Activated CD4-positive, alpha-beta T cell treated with anti-CD3 and anti-CD28 coated beads, Interleukin-10, Interleukin-2, amounts not matched to agents 100 ng/mL and 50 ng/mL, durations not matched to agents 16 hours and 8 hours (primary cell): Measurements from ENCODE around the gene KANSL1L.

Experiments used
- DNase-seq: peaks from one replicate; pipeline ENCODE4 v3.0.0-alpha.2; 2020

The KANSL1L gene

DNA sequence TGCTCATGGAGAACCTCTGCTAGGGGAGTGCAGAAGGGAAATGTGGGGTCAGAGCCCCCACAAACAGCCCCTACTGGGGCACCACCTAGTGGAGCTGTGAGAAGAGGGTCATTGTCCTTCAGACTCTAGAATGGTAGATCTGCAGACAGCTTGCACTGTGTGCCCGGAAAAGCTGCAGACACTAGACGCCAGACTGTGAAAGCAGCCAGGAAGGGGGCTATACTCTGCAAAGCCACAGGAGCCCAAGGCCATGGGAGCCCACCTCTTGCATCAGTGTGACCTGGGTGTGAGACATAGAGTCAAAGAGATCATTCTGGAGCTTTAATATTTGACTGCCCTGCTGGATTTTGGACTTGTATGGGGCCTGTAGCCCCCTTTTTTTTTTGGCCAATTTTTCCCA lies 107.9 kb downstream of the KANSL1L start:
- no peak for DNase-seq

DNA sequence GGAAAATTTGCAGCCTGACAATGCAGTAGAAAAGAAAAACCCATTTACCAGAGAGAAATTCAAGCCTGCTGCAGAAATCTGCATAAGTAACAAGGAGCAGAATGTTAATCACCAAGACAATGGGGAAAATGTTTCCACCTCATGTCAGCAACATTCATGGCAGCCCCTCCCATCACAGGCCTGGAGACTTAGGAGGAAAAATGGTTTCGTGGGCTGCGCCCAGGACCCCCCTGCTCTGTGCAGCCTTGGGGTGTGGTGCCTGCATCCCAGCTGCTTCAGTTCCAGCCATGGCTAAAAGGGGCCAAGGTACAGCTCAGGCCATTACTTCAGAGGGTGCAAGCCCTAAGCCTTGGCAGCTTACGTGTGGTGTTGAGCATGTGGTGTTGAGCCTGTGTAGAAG lies 115.4 kb downstream of the KANSL1L start:
- no peak for DNase-seq

DNA sequence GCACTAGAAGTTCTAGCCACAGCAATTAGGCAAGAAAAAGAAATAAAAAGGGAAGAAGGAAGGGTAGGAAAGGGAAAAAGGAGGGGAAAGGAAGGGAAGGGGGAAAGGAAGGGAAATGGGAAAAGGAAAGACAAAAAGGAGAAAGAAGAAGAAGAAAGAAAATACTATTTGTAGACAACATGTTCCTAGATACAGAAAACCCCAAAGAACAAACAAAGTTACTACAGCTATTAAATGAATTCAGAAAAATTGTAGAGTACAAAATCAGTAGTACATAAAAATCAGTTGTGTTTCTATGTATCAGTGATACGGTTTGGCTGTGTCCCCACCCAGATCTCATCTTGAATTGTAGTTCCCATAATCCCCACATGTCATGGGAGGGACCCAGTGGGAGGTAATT lies 116.5 kb downstream of the KANSL1L start:
- no peak for DNase-seq

DNA sequence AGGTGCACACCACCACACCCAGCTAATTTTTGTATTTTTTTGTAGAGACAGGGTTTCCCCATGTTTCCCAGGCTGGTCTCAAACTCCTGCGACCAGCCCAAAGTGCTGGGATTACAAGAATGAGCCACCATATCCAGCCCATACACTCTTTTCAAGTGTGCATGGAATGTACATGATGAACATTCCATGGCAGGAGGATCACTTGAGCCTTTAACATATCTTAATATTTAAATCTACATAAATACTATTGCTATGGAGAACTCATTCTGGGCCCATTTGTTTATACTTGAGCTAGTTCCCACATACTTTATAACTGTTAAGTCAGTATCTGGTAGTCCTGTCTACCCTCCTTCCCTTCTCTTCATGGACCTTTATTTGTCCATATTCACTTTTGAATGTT lies 120.3 kb downstream of the KANSL1L start:
- no peak for DNase-seq

DNA sequence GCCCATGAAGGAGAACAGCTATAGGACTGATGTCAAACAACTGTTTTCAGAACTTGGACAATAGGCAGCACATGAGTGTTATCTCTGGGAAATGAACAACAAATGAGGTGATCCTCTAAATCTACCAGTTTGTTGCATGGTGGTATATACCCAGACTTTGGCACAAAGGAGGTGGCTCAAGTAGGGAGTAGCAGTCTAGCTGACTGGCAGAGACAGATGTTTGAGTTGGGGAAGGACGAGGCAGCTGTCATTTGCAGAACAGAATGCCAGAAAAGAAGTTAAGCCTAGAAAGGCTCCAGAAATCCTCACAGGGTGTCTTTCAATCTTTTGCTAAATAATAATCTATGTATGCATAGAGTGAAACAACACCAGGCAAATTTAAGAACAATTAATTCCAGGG lies 121.4 kb downstream of the KANSL1L start:
- DNase-seq: no peak

DNA sequence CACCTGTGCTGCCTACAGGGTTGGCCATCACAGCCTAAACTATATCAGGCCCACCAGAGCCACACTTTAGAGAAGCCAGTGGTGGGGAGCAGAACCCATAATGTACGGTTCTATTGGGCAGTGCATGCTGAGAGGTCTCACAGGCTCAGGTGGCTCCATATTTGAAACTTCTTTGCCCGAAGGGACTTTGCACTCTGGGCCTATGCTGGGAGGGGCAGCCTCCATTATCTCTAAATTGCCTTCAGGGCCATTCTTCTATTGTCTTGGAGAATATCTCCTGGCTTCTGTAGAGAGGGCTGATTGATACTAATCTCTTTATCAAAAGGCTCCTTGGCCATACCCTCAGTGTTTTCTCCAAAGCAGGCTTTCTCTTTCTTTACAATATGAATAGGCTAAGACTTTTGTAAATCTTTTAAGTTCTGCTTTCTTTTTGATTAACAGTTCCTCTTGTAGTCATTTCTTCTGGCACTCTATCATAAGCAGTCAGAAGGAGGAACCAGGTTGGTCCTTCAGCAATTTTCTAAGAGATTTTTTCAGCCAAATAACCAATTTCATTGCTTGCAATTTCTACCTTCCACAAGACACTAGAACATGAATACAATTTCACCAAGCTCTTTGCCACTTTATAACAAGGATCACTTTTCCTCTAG lies 124.2 kb downstream of the KANSL1L start:
- no peak for DNase-seq

DNA sequence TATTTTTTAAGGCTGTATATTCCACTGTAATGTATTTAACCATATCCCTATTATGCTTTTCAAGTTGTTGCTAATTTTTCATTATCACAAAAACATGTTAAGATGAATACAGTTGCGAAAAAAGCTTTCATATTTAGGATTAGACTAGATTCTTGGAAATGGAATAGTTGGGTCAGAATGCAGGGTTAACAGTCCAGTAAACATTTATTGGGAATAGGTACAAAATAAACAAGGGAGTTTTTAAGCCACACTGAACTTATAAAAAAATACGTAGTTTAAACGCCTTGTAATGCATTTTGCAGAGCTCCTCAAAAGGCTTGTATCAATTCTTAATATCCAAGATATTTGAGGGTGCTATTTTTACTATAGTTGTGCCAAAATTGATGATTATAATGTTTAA lies 133.1 kb downstream of the KANSL1L start:
- no peak for DNase-seq

DNA sequence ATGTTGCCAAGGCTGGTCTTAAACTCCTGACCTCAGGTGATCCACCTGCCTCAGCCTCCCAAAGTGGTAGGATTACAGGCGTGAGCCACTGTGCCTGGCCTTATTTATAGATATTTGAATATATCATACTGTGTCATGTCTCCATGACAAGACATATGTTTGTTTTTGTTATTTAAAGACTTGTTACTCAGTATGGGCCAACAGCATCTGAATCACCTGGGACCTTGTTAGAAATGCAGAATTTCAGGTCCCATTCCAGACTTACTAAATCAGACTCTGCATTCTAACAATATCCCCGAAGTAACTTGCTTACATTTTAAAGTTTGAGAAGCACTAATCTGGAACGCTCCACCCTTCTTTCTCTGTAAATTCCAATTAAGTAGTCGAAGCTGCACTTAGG lies 135.5 kb downstream of the KANSL1L start:
- no peak for DNase-seq

DNA sequence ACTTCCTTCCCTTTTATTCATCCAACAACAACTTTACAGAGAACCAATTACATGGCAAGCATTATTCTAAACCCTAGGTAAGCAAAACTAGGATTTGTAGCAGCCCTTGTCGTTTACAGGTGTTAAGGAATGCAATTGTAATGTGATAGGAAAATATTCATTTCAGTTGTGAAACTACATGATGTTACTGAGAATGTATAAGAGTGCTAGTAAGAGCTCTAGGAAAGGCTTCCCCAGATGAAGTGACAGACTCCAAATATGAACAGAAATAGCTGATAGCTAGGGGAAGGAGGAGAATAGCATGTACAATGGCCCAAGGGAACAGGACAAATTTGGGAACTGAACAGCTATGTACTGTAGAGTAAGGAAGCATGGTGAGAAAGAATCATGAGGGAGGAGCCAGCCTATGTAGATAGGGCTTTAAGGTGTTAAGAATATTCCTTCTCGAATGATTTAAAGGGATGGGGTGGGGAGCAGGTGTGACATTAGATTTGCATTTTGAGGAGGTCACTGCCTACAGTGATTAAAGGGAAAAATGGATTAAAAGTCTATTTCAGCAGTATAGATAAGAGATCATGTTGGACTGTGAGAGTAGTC lies 137.0 kb downstream of the KANSL1L start:
- DNase-seq: no peak

DNA sequence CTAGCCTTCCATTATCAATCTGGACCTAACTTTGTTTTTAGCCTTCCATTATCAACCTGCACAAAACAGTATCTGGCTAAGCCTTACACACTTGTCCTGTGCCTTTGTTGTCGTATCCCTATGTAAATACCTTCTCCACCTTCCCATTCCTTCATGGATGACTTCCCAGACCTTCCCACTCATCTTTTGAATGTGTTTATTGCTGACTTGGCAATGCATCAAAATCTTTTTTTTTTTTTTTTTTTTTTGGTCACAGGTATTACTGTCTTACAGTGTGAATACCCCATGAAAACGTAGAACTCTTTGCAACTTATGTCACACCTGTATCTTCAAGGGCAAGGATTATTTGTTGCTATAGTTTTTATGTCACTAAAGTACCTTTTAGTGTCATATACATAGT lies 143.0 kb downstream of the KANSL1L start:
- DNase-seq: no peak

DNA sequence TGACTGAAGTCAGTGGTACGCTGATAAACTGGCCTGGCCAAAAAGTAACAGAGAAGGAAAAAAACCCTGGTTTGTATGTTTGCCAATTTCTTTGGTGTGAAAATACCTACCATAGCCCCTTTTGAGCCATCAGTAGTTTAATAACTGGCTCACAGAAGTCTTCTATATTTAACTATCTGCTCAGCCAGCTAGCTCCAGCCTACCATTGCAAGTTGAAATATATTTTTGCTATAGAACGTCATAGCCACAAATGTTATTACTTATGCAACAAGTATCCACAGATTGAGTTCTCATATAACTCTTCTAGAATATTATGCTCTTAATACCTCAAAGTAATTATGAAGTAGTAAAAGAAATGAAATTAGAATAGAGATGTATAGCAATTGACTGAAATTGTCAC lies 143.6 kb downstream of the KANSL1L start:
- no peak for DNase-seq

DNA sequence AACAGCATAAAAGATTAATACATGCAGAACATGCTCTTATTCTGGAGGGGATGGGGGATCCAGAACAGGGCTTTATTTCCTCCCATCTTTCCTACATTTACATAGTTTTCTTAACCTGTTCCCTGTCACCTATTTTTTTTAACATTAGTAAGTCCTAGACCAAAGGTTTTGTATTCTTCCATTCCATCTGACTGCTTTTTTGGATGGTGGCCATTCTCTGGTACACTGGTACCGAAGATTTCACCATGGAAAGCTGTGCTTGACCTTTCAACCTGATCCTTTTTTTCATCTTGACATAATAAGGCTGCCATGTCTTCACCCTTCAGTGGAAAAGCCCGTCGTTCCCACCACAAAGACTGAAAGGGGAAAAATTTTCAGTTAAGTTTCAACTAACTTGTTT lies 148.4 kb downstream of the KANSL1L start:
- DNase-seq: no peak

DNA sequence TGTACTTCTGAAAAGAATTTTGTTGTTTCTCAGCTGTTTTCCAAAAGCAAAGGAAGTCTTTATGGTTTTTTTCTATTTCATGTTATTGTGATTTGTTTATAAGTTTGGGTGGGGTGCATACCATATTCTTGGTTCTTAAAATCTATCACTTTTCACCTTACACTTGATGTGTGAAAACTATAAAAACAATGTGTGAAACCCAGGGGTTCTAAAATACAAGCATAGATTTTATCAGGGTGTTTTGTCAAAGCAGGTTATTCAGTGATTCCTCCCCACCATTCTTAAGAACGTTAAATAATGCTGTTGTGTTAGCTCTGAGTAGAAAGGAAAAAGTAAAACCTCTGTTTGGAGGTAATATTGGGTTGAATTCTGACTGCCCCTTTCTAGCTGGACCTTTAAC lies 151.1 kb downstream of the KANSL1L start:
- no peak for DNase-seq

DNA sequence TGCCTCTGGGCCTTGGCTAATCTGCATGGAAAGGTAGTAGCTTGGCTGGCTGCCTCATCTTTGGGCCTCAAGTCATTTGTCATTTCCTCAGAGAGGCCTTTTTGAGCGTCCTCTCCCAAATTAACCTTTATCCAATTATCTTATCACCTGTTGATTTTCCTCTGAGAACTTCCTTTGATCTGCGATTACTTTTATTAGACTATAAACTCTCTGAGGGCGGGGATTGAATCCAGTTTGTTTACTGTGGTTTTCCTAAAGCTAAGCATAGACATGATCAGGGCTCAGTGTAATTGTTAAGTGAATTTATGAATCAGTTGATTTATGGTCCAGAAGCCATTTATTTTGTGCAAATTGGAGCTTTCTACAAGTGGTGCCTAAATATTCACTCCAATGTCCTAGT lies 161.3 kb downstream of the KANSL1L start:
- DNase-seq: no peak

DNA sequence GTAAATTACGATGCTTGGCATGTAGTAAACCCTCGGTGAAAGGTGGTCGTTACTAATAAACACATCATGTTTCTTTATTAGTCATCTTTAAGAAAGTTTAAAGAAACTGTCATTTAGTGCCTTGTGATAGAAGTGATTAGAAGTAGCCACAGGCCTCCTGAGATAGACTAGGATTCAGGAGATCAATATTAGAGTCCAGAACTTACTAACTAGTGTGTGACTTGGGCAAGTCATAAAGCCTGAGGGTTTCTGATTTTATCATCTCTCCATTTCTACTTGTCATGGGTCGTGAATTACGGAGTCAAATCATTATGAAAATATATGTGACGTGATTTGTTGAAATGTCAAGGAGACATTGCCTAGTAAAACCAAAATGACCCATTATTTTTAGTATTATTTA lies 162.1 kb downstream of the KANSL1L start:
- DNase-seq: peak; percentile 61

DNA sequence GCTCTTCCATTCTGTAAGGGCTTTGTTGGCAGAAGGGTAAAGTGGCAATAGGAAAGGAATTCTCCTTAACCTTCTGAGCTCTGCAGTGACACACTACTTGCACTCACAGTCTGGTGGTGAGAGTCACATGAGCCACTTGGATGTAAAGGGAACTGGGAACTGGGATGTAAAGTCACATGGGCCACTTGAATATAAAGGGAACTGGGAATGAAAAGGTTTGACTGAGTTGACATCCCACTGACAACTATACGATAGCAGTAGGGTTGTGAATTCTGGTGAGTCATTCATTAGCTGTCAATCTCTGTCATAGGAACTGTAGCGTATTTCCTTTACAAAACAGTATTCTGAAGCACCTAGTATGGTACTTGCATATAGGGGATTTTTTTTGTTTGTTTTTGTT lies 163.3 kb downstream of the KANSL1L start:
- no peak for DNase-seq

DNA sequence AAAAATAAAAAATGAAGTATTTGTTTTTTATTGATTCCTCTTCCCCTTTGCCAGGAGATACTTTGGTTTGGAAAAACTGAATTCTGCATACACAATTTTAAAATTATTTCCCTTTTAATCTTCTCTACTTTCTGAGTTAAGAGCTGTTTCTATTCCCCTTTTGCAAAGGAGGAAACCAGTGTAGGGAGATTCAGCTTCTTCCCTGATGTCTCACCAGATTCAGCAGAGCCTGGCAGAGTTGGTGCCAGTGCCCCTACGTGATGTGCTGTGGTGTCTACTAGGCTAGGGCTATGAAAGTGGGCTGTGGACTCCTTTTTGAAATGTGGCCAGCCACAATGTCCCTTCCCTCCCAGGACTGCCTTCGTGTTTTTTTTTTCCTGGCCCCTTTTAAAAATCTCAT lies 166.3 kb downstream of the KANSL1L start:
- no peak for DNase-seq

DNA sequence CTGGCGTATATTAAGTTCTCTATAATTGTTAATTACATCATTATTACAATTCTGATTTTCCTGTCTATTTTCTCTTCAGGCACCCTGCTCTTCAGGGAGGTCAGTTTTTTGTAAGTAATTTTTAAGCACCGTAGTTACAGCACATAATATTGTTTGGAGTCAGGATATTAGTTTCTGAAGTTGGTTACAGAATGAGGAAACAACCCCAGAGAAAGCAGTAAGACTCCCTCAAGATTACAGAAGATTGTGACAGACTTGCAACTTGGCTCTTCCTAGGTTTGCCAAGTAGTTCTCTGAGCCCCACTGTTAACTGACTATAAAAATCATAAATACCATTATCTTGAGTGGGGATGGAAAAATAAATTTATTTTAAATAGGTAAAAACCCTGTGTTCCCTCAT lies 167.8 kb downstream of the KANSL1L start:
- DNase-seq: no peak

DNA sequence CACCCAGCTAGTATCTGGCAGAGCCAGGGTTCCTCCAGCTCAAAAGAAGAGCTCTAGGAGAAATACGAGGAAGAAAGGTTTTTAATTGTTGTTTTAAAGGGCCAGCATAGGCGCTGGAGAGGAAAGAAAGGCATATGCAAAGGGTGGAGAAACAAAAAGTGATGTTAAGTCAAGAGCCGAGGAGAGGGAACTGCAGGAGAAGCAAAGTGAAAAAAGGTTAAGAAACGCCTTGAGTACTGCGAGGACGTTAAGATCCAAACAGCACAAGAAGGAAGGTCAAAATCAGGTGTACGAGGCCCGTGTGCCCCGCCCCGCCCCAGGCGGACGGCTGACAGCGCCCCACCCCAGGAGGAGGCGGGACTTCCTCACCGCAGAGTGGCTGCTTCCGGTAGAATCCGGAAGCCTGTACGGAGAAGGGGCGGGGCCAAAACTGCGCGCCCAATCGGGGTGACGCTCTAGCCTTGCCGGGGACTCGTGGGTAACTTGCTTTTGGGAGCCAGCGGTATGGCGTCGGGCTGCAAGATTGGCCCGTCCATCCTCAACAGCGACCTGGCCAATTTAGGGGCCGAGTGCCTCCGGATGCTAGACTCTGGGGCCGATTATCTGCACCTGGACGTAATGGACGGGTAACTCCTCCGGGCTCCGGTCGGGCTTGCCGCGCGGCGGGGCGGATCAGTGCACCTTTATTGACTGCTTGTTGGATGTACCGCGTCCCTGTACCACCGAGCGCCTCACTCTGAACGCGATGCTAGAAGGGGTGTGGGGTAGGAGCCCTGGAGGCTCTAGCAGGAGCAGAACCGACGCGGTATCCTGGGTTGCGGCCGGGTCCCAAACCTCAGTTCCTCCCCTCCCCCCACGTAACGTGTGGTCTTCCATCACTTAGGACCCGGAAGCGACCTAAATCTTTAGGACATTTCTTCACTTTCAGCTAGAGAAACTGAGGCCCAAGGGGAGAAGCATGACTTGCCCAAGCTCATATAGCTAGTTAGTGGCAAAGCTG lies 168.8 kb downstream of the KANSL1L start, which contains the start of gene RPE:
Gene RPE, plus strand, starts transcription at position 481 of the 1,000 bp plus-strand sequence. Its CDS starts 24 bp downstream, at position 505.
- peak; percentile 98 for DNase-seq

DNA sequence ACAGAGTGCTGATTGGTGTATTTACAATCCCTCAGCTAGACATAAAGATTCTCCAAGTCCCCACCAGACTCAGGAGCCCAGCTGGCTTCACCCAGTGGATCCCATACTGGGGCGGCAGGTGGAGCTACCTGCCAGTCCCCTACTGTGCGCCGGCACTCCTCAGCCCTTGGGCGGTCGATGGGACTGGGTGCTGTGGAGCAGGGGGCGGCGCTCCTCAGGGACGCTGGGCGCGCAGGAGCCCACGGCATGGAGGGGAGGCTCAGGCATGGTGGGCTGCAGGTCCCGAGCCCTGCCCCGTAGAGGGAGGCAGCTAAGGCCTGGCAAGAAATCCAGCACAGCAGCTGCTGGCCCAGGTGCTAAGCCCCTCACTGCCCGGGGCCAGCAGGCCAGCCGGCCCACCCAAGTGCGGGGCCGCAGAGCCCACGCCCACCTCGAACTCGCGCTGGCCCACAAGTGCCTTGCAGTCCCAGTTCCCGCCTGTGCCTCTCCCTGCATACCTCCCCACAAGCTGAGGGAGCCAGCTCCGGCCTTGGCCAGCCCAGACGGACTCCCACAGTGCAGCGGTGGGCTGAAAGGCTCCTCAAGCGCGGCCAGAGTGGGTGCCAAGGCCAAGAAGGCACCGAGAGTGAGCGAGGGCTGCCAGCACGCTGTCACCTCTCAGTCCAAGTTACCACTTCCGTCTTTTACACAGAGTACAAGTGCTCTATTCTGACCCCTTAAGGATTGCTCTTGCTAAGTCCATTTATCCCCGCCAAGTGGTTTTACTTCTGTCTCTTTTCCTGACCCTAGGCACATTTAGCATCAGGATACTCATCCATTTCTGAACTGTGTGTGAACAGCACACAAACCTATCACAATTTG lies 170.5 kb downstream of the KANSL1L start:
- DNase-seq: no peak

DNA sequence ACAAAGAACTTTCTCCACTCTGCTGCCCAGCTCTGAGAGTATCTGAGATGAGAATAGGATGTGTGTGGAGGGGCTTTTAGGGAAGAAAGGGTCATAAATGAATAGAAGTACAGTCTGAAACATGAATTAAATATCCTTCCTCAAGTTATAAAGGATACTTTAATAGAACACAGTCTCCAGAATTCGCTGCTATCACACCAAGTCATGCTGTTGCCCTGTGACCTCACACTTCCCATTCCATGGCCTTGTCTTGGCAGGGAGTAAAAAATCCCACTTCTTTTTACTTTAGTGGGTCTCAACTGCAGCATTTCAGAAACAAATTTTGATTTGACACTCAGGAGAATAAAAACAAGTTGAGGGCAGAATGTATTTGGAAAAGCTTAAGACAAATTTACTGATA lies 172.6 kb downstream of the KANSL1L start:
- no peak for DNase-seq

DNA sequence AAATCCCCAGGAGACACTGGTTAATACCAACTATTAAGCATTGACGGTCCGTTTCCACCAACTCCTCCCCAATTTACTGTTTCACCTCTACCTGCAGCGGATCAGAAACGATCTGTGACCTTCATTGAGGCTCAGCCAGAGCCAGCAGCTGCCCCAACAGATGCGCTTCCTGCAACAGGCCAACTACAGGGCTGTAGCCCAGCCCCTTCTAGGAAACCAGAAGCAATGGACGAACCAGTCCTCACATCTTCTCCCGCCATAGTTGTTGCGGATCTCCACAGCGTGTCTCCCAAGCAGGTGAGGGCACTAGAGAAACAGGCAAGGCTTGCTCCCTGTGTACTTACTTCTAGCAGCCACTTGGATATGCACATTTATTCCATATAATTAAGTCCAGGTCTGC lies 177.2 kb downstream of the KANSL1L start:
- no peak for DNase-seq

DNA sequence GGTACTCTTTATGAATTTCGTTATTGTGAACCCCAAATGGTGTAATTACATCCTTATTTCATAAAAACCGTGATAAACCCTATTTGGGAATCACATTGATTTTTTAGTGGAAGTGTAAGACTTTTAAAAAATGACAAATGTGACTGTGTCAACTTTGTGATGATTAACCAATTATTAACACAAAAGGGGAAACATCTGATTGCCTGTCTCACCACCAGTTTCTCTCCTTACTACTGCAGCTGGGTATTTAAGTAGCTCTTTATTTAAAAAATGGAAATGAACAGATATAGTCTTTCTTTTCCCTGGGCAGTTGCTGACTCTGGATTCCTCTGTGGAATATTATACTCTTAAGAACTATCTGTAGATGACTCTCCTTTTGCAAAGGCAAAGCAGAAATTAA lies 180.4 kb downstream of the KANSL1L start:
- DNase-seq: no peak
